Activated T-cell treated with anti-CD3 and anti-CD28 coated beads for 4 hours (primary cell): Measurements from ENCODE around the gene CLCN3.
A peak's percentile ranks its signal among the peaks of the same experiment; 100 is the strongest.
"Not testable (repeated sequence)": the region's sequence is repeated elsewhere in the genome, so short reads cannot be mapped to it uniquely, and the experiment has no call there.

ENCODE experiments used
- DNase-seq: peaks from one replicate; pipeline ENCODE4 v3.0.0-alpha.2; 2020

Gene CLCN3

DNA sequence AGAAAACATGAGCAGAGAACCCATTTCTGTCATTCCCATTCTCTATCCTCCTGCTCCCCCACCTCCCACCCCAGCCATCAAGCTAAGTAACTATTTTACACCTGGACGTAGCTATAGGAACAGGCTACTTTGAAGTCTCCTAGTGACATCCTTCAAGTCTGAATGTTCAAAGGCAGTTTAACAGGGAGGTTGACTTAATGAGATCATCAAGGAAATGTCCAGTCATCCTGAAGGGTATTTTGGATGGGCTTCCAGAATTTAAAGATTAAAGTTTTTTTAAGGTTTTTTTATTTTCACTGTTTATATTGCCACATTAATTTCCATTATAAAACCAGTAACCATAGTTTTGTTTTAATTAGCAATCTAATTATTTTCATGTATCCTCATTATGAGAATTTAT lies 96.3 kb downstream of the CLCN3 start:
- no peak for DNase-seq

DNA sequence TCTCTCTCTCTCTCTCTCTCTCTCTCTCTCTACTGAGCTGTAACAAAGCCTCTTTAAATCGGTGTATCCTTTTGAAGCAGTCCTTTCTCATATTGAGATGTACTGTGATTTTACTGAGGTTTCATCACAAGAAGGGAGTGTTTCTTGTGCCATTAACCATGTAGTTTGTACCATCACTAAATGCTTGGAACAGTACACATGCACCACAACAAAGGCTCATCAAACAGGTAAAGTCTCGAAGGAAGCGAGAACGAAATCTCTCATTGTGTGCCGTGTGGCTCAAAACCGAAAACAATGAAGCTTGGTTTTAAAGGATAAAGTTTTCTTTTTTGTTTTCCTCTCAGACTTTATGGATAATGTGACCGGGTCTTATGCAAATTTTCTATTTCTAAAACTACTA lies 100.2 kb downstream of the CLCN3 start:
- DNase-seq: no peak

DNA sequence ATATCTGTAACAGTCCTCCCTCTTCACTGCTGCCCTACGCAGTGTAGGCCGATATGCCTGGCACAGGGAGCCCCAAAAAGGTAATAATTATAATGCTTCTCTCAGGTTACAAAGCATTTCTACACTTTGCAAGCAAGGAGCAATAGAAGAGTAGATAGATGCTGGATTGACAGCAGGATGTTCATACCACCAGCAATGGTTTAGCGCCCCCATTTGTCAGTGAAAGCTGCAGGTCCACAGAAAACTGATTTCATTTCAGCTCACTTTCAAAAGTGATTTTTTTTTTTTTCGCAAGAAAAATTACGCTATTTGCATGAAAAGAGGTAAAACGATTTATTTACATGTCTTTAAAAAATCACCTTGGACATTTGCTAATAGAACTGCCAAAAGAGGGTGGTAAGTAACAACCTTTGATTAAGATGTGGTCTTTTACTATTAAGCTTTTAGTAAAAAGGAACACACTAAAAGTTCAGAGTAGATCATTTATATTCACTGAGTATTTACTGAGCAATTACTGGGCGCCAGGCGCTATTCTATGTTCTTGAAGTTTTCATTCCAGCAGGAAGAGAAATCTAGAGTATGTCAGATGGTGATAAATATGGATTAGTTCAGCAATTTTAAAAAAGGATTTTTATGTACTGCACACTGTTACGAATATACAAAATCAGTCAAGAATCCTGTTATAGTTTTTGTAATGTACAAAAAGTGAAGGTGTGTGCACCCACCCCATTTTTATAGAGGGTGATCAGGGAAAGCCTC lies 103.0 kb downstream of the CLCN3 start:
- no peak for DNase-seq

DNA sequence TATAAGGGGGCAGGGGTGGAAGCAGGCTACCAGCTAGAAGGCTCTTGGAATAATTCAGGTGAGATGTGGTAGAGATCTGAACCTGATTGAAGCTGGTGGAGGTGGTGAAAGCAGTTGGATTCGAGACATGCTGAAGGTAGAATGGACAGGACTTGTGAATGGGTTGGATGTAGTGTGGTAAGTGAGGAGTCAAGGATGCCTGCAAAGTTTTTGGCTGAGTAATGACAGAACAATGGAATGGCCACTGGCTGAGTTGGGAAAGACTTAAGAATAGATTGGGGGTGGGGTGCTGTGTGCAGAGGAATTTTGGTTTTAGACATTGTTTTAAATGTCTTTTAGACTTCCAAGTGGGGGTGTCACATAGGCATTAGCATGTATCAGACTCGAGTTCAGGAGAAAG lies 103.9 kb downstream of the CLCN3 start:
- no peak for DNase-seq

GRCh38 chr4:169727616-169728015 lies 107.2 kb downstream of the CLCN3 start:
- no peak for DNase-seq

DNA sequence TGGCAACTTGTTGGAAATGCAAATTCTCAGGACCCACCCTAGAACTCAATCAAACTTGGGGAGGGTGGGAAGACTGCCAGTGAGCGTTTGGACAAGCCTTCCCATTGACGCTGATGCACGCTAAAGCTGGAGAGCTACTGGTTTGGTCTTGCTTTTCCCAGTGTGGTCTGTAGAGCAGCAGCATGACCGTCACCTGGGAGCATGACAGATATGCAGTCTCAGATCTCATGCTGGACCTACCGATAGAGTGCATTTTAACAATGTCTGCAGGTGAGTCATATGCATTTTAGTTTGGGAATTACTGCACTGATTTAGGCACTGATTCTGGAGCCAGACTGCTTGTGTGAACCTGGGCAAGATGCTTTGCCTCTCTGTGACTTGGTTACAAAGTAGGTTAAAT lies 110.2 kb downstream of the CLCN3 start:
- DNase-seq: no peak

DNA sequence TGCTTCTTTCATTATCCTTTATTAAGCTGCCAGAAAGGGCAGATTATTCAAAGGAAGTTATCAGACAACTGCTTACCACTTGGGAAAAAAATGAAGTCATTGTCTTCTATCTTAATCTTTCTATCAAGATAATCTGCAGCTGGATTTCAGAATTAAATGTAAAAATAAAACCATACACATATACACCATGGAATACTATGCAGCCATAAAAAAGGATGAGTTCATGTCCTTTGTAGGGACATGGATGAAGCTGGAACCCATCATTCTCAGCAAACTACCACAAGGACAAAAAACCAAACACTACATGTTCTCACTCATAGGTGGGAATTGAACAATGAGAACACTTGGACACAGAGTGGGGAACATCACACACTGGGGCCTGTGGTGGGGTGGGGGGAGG lies 118.2 kb downstream of the CLCN3 start:
- not testable (repeated sequence) for DNase-seq

- no peak for DNase-seq
Observed at GRCh38 chr4:169741569-169741968, 121.2 kb downstream of the CLCN3 start.

GRCh38 chr4:169744601-169745000 lies 124.2 kb downstream of the CLCN3 start:
- DNase-seq: no peak

DNA sequence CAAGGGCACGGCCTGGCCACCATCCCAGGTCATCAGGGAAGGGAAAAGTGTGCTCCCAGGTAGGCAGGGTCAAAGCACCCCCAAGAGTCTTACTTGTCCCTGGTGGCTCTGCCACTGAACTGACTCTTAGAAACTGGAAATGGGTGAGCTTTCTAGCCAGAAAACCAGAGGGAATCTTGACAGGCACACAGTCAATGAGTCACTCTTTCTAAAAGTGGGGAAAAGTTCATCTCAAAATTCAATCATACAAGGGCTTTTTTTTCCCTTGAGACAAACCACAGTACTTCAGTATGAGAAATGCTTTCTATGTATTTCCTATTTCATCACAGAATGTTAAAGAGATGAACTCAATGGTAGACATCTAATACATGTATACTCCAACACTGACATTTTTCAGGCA lies 124.9 kb downstream of the CLCN3 start:
- no peak for DNase-seq

GRCh38 chr4:169756971-169757574 lies 136.7 kb downstream of the CLCN3 start:
- DNase-seq: no peak

DNA sequence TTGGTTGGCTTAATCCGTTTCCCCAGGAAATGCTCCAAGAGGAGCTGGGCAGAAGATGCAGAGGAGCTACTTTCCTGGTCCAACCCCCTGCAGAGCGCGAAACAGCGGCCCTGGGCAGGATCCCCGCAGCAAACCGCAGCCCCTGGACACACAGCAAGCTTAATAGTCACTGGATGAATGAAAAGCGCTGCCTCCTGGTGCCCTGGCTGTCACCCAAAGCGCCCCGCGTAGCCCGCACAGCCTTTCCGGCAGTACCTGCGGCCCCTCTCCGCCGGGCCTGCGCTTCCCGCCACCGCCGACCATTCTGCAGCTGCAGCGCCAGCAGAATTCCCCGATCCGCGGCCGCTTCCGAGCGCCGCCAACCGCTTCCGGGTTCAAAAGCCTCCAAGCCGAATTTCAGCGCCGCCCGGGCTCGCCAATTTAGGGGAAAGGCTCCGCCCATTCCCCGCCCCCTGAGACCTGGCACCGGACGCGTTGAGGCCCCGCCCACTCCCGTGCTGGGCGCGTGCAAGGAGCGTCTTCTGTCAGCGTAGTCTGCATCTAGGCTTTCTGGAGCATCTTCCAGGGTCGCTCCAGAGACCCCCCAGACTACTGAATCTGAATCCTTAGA lies 137.3 kb downstream of the CLCN3 start, which contains the start of gene HPF1:
Gene HPF1, minus strand, starts transcription at position 370 of the 610 bp plus-strand sequence. Its CDS starts 67 bp downstream, at position 303.
- peak; percentile 94 for DNase-seq

DNA sequence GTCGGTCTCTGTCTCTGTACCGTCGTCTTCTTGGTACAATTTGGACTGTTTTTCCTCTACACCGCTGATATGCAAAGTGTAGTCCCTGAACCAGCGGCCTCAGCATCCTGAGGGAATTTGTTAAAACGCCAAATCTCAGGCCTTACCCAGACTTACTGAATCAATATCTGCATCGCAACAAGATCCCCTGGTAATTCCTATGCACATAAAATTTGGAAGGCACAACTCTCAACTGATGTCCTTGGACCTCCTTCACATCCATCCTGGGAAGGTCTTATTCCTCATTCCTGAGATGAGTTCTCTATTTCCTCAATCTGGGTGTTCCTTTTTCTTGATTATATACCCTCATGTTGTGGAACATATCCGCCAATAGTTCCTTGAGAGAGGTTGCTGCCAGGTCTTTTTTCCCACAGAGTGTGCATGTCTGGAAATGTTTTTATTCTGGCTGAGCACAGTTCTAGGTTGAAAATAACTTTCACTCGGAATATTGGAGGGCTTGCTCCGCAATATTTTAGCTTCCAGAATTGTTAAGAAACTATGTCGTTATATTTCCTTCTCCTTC lies 138.1 kb downstream of the CLCN3 start:
- no peak for DNase-seq

DNA sequence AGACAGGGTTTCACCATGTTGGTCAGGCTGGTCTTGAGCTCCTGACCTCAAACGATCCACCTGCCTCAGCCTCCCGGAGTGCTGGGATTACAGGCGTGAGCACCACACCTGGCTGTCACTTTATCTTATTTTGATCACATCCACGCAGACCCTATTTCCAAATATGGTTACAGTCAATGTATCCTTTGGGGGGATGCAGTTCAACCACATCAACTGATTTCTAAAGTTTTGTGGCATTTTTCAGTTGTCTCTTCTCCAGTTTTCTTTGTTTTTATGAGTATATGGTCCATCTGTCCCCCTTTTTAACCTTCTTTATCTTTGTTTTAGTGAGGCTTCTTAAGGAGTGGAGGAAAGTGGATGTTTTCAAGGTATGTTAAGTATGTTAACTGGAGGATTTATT lies 141.5 kb downstream of the CLCN3 start:
- DNase-seq: no peak

DNA sequence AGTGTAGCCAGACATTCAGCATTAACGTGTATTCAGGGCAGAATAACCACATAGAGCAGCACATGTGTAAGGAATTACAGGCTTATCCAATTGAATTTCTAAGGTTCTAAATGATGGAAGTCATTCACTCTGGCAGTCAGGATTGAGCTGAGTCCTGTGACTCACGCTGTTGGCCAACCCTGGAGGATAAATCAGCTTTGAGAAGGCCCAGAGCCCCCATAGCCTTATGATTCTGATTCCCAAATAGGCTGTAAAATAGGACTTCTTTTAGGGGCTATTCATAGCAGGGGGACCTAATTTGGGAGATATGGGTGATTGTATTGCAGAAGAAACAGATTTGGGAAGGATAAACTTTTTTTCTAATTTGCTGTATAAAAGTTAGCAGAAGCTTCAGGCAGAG lies 145.5 kb downstream of the CLCN3 start:
- DNase-seq: no peak

- DNase-seq: no peak
Observed at GRCh38 chr4:169766741-169767140, 146.4 kb downstream of the CLCN3 start.

GRCh38 chr4:169768385-169768784 lies 148.0 kb downstream of the CLCN3 start:
- no peak for DNase-seq

GRCh38 chr4:169770416-169770815 lies 150.0 kb downstream of the CLCN3 start:
- no peak for DNase-seq

DNA sequence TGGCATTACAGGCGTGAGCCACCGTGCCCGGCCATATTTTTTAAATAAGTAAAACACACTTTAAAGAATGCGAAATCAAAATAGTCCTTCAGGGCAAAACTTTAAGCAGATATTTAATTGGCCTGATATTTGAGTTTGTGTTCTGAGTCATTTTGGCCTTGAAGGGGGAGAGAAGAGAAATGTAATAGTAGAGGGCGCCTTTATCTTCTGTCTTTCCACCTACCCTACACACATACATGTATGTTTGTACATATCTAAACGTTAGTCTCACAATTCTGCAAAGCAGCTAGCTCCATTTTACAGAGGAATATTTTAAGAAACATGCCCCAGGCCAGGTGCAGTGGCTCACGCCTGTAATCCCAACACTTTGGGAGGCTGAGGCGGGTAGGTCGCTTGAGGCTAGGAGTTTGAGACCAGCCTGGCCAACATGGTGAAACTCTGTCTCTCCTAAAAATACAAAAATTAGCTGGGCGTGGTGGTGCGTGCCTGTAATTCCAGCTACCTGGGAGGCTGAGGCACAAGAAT lies 151.2 kb downstream of the CLCN3 start:
- DNase-seq: not testable (repeated sequence)
